ENCODE data around the gene ALDH2.

Gene ALDH2

GRCh38 chr12:111792856-111793235 lies 26.1 kb downstream of the ALDH2 start:
- in situ Hi-C loops (cut with HindIII; ENCODE audit: low sequenced_read_pairs): no loop called here
- no peak overlapping the region for H3K4me3 ChIP-seq (ENCODE audit: low read depth, low read length)
- TF ChIP-seq CTCF (IDR thresholded peaks at IDR 0.05; ENCODE audit: low read depth, low read length, missing control alignments): no peak
- DNase-seq (ENCODE audit: low read depth): no peak

- in situ Hi-C loops (cut with HindIII; ENCODE audit: low sequenced_read_pairs): no loop called here
- H3K4me3 ChIP-seq (ENCODE audit: low read depth, low read length): no peak overlapping the region
- no peak for TF ChIP-seq CTCF (IDR thresholded peaks at IDR 0.05; ENCODE audit: low read depth, low read length, missing control alignments)
- DNase-seq (ENCODE audit: low read depth): no peak
Measured at GRCh38 chr12:111798182-111798581, 31.4 kb downstream of the ALDH2 start.

GRCh38 chr12:111799758-111800157 lies 33.0 kb downstream of the ALDH2 start:
- in situ Hi-C loops (cut with HindIII; ENCODE audit: low sequenced_read_pairs): no loop called here
- no peak overlapping the region for H3K4me3 ChIP-seq (ENCODE audit: low read depth, low read length)
- no peak for TF ChIP-seq CTCF (IDR thresholded peaks at IDR 0.05; ENCODE audit: low read depth, low read length, missing control alignments)
- no peak for DNase-seq (ENCODE audit: low read depth)

- DNase-seq (ENCODE audit: low read depth): no peak
- no peak for TF ChIP-seq CTCF (IDR thresholded peaks at IDR 0.05; ENCODE audit: low read depth, low read length, missing control alignments)
- in situ Hi-C loops (cut with HindIII; ENCODE audit: low sequenced_read_pairs): no loop called here
- H3K4me3 ChIP-seq (ENCODE audit: low read depth, low read length): no peak overlapping the region
Measured at GRCh38 chr12:111803038-111803626, 36.4 kb downstream of the ALDH2 start.

GRCh38 chr12:111803851-111804250 lies 37.1 kb downstream of the ALDH2 start:
- DNase-seq (ENCODE audit: low read depth): no peak
- H3K4me3 ChIP-seq (ENCODE audit: low read depth, low read length): no peak overlapping the region
- no peak for TF ChIP-seq CTCF (IDR thresholded peaks at IDR 0.05; ENCODE audit: low read depth, low read length, missing control alignments)
- in situ Hi-C loops (cut with HindIII; ENCODE audit: low sequenced_read_pairs): no loop called here

GRCh38 chr12:111806304-111806703 lies 39.6 kb downstream of the ALDH2 start:
- in situ Hi-C loops (cut with HindIII; ENCODE audit: low sequenced_read_pairs): no loop called here
- no peak for TF ChIP-seq CTCF (IDR thresholded peaks at IDR 0.05; ENCODE audit: low read depth, low read length, missing control alignments)
- no peak for DNase-seq (ENCODE audit: low read depth)
- no peak overlapping the region for H3K4me3 ChIP-seq (ENCODE audit: low read depth, low read length)

- no peak for TF ChIP-seq CTCF (IDR thresholded peaks at IDR 0.05; ENCODE audit: low read depth, low read length, missing control alignments)
- H3K4me3 ChIP-seq (ENCODE audit: low read depth, low read length): no peak overlapping the region
- no peak for DNase-seq (ENCODE audit: low read depth)
- in situ Hi-C loops (cut with HindIII; ENCODE audit: low sequenced_read_pairs): no loop called here
Measured at GRCh38 chr12:111807232-111807631, 40.5 kb downstream of the ALDH2 start.
